Measurements from ENCODE around the gene PCYT1A. TPM values are rescaled to one million over a fixed set of nuclear protein-coding genes. Genes with fewer than 3 reads are reported as not detected.
A peak's percentile ranks its signal among the peaks of the same experiment; 100 is the strongest.
"Not testable (repeated sequence)": the region's sequence is repeated elsewhere in the genome, so short reads cannot be mapped to it uniquely, and the experiment has no call there.

PCYT1A gene
- total RNA-seq, 1 experiment from 2014 or later: 48.8 TPM

DNA sequence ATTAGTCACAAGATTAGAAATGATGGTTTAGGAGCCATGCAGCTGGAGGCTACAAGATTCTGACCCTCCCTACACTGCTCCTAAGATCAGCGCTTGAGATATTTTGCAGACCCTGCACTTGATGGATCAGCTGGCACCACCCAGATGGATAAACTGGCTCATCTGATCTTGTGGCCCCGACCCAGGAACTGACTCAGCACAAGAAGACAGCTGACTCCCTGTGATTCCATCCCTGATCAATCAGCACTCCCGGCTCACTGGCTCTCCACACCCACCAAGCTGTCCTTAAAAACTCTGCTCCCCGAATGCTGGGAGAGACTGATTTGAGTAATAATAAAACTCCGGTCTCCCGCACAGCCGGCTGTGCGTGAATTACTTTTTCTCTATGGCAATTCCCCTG lies 15.4 kb upstream of the PCYT1A start:
- H4K20me1 ChIP-seq (ENCODE audit: insufficient read depth, low read depth, low read length); H3K9ac ChIP-seq (ENCODE audit: low read length); H2AFZ ChIP-seq (ENCODE audit: low read length); DNase-seq; H3K27me3 ChIP-seq (ENCODE audit: low read length); H3K36me3 ChIP-seq (ENCODE audit: insufficient read depth, low read length); H3K79me2 ChIP-seq (ENCODE audit: low read length); H3K4me1 ChIP-seq (ENCODE audit: low read length); H3K9me2 ChIP-seq (replicated peaks; ENCODE audit: insufficient read depth, low read length); H3K9me3 ChIP-seq (ENCODE audit: low read length); H3K4me3 ChIP-seq (ENCODE audit: low read length); H3K27ac ChIP-seq (ENCODE audit: low read length); H3K4me2 ChIP-seq (ENCODE audit: low read depth, low read length, poor library complexity, severe bottlenecking): not testable (repeated sequence)

DNA sequence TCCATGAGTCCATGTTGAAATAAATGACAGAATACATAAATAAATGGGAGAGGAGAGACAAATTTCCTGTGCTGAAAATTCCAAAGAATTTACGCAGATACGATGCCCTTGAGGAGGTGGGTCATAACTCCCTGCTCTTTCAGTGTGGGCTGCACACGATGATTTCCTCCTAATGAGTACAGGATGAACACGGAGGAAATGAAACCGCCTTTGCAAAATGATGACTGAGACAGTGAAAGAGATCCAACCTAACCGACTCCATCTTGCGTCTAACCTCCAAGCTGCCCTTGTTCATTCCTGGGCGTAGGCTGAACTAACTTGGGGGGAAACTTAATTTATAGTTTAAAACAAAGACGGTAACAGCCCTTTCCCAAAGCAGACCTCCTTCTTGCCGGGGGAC lies 15.0 kb upstream of the PCYT1A start:
- not testable (repeated sequence) for H3K9ac ChIP-seq (ENCODE audit: low read length); H3K9me2 ChIP-seq (replicated peaks; ENCODE audit: insufficient read depth, low read length); DNase-seq; H3K79me2 ChIP-seq (ENCODE audit: low read length); H3K27me3 ChIP-seq (ENCODE audit: low read length); H3K4me1 ChIP-seq (ENCODE audit: low read length); H3K36me3 ChIP-seq (ENCODE audit: insufficient read depth, low read length); H2AFZ ChIP-seq (ENCODE audit: low read length); H3K4me3 ChIP-seq (ENCODE audit: low read length); H3K4me2 ChIP-seq (ENCODE audit: low read depth, low read length, poor library complexity, severe bottlenecking); H3K9me3 ChIP-seq (ENCODE audit: low read length); H3K27ac ChIP-seq (ENCODE audit: low read length); H4K20me1 ChIP-seq (ENCODE audit: insufficient read depth, low read depth, low read length)

- Histone ChIP-seq H3K9ac (ENCODE audit: low read length) (no peak overlapping the region), H3K9me2 (replicated peaks; ENCODE audit: insufficient read depth, low read length) (no peaks in the 10 kb centered on the region), H3K4me3 (ENCODE audit: low read length) (no peak overlapping the region), H3K4me1 (ENCODE audit: low read length) (peaks cover 5% of the 10 kb centered on the region), H3K36me3 (ENCODE audit: insufficient read depth, low read length) (no peaks in the 10 kb centered on the region; the same call in 1 of the 2 replicates), H2AFZ (ENCODE audit: low read length) (no peak overlapping the region), H3K27ac (ENCODE audit: low read length) (no peak overlapping the region), H3K27me3 (ENCODE audit: low read length) (no peaks in the 10 kb centered on the region), H3K4me2 (ENCODE audit: low read depth, low read length, poor library complexity, severe bottlenecking) (no peak overlapping the region), H3K79me2 (ENCODE audit: low read length) (no peaks in the 10 kb centered on the region), H4K20me1 (ENCODE audit: insufficient read depth, low read depth, low read length) (no peaks in the 10 kb centered on the region), H3K9me3 (ENCODE audit: low read length) (no peaks in the 10 kb centered on the region)
- DNase-seq: no peak
Observed at GRCh38 chr3:196298521-196298920, 11.0 kb upstream of the PCYT1A start.

DNA sequence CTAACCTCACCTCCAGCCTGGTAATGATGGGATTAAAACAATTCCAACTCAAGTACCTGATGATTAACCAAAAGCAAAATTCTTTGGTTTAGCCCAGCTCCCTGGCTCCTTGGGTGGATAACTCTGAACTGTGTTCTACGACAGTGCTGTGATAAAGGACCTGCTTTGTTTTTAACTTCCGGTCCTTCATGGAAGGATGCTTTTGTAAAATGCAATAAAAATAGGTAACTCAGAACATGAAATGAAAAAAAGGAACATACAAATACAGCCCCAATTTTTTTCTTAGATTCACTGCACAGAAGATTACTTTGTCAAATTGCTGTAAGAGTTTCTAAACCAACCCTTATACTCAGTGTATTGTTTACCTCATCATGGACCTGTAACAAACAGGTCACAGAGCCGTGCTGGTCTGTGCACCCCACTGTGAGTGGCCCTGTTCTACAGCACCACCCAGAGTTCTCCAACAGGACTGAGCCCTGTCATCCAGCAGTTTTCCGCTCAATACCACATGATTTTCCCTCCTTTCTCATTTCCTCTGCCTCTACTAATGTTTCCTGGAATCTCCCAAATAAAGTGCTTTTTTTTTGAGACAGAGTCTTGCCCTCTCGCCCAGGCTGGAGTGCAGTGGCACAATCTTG lies 4.9 kb upstream of the PCYT1A start:
- Histone ChIP-seq H3K27ac (ENCODE audit: low read length) (peak overlapping the region; percentile 63), H2AFZ (ENCODE audit: low read length) (peak overlapping the region; percentile 84), H3K4me2 (ENCODE audit: low read depth, low read length, poor library complexity, severe bottlenecking) (peak overlapping the region; percentile 57), H3K36me3 (ENCODE audit: insufficient read depth, low read length) (no peaks in the 10 kb centered on the region), H3K4me3 (ENCODE audit: low read length) (peak overlapping the region; percentile 30), H3K9me3 (ENCODE audit: low read length) (no peaks in the 10 kb centered on the region), H3K79me2 (ENCODE audit: low read length) (peaks cover 13% of the 10 kb centered on the region), H3K4me1 (ENCODE audit: low read length) (peaks cover 30% of the 10 kb centered on the region), H3K27me3 (ENCODE audit: low read length) (no peaks in the 10 kb centered on the region), H4K20me1 (ENCODE audit: insufficient read depth, low read depth, low read length) (no peaks in the 10 kb centered on the region), H3K9ac (ENCODE audit: low read length) (peak overlapping the region; percentile 28), H3K9me2 (replicated peaks; ENCODE audit: insufficient read depth, low read length) (no peaks in the 10 kb centered on the region)
- peak; percentile 87 for DNase-seq

- peak overlapping the region; percentile 60 for H3K27ac ChIP-seq (ENCODE audit: low read length)
Observed at GRCh38 chr3:196288141-196288460, 575 bp upstream of the PCYT1A start.

DNA sequence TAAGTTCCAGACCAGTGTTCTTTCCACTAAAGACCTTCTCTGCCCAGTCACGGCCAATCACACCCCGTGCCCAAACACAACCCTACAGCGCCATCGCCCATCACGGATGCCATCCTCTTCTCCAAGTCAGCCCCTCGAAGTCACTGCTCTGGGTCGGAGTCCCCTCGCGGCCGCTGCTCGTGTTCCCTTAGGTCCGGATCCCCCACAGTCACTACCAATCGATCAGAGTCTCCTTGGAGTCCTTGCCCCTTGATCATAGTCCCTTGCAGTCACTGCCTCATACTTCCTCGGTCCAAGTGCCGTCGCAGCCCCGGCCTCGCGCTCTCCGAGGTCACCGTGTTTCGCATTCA lies 461 bp downstream of the PCYT1A start:
- peak overlapping the region; percentile 87 for H3K9ac ChIP-seq (ENCODE audit: low read length)
- peak overlapping the region; percentile 93 for H3K4me3 ChIP-seq (ENCODE audit: low read length)
- no peaks in the 10 kb centered on the region for H3K36me3 ChIP-seq (ENCODE audit: insufficient read depth, low read length)
- H3K9me3 ChIP-seq (ENCODE audit: low read length): no peaks in the 10 kb centered on the region
- peaks cover 65% of the 10 kb centered on the region for H3K79me2 ChIP-seq (ENCODE audit: low read length)
- H3K4me2 ChIP-seq (ENCODE audit: low read depth, low read length, poor library complexity, severe bottlenecking): peak overlapping the region; percentile 93
- peak overlapping the region; percentile 87 for H2AFZ ChIP-seq (ENCODE audit: low read length)
- peak; percentile 77 for DNase-seq
- H4K20me1 ChIP-seq (ENCODE audit: insufficient read depth, low read depth, low read length): no peaks in the 10 kb centered on the region
- no peaks in the 10 kb centered on the region for H3K27me3 ChIP-seq (ENCODE audit: low read length)
- peaks cover 51% of the 10 kb centered on the region for H3K4me1 ChIP-seq (ENCODE audit: low read length)
- no peaks in the 10 kb centered on the region for H3K9me2 ChIP-seq (replicated peaks; ENCODE audit: insufficient read depth, low read length)
- H3K27ac ChIP-seq (ENCODE audit: low read length): peak overlapping the region; percentile 60

More at GRCh38 chr3:196288141-196288460, 575 bp upstream of the PCYT1A start:
- no peaks in the 10 kb centered on the region for H3K36me3 ChIP-seq (ENCODE audit: insufficient read depth, low read length)
- peak overlapping the region; percentile 93 for H3K4me2 ChIP-seq (ENCODE audit: low read depth, low read length, poor library complexity, severe bottlenecking)
- peaks cover 55% of the 10 kb centered on the region for H3K79me2 ChIP-seq (ENCODE audit: low read length)
- peak overlapping the region; percentile 87 for H3K9ac ChIP-seq (ENCODE audit: low read length)
- peak; percentile 79 for DNase-seq
- no peaks in the 10 kb centered on the region for H4K20me1 ChIP-seq (ENCODE audit: insufficient read depth, low read depth, low read length)
- H3K9me2 ChIP-seq (replicated peaks; ENCODE audit: insufficient read depth, low read length): no peaks in the 10 kb centered on the region
- H3K9me3 ChIP-seq (ENCODE audit: low read length): no peaks in the 10 kb centered on the region
- H3K4me1 ChIP-seq (ENCODE audit: low read length): peaks cover 61% of the 10 kb centered on the region
- peak overlapping the region; percentile 93 for H3K4me3 ChIP-seq (ENCODE audit: low read length)
- H2AFZ ChIP-seq (ENCODE audit: low read length): peak overlapping the region; percentile 87
- no peaks in the 10 kb centered on the region for H3K27me3 ChIP-seq (ENCODE audit: low read length)

- H3K4me1 ChIP-seq (ENCODE audit: low read length): peaks cover 54% of the 10 kb centered on the region
- no peaks in the 10 kb centered on the region for H3K9me2 ChIP-seq (replicated peaks; ENCODE audit: insufficient read depth, low read length)
- H3K9ac ChIP-seq (ENCODE audit: low read length): peak overlapping the region; percentile 4; the same call in 1 of the 2 replicates
- H3K36me3 ChIP-seq (ENCODE audit: insufficient read depth, low read length): no peaks in the 10 kb centered on the region
- peak overlapping the region; percentile 61 for H3K27ac ChIP-seq (ENCODE audit: low read length)
- H4K20me1 ChIP-seq (ENCODE audit: insufficient read depth, low read depth, low read length): no peaks in the 10 kb centered on the region
- H3K4me2 ChIP-seq (ENCODE audit: low read depth, low read length, poor library complexity, severe bottlenecking): peak overlapping the region; percentile 93
- H3K4me3 ChIP-seq (ENCODE audit: low read length): peak overlapping the region; percentile 18
- H3K27me3 ChIP-seq (ENCODE audit: low read length): no peaks in the 10 kb centered on the region
- no peaks in the 10 kb centered on the region for H3K9me3 ChIP-seq (ENCODE audit: low read length)
- DNase-seq: peak; percentile 50
- no peak overlapping the region for H2AFZ ChIP-seq (ENCODE audit: low read length)
- peaks cover 89% of the 10 kb centered on the region for H3K79me2 ChIP-seq (ENCODE audit: low read length)
Observed at GRCh38 chr3:196284396-196284795, 3.1 kb downstream of the PCYT1A start.

GRCh38 chr3:196281962-196282361 lies 5.6 kb downstream of the PCYT1A start:
- Histone ChIP-seq H3K36me3 (ENCODE audit: insufficient read depth, low read length) (no peaks in the 10 kb centered on the region), H2AFZ (ENCODE audit: low read length) (no peak overlapping the region), H3K27me3 (ENCODE audit: low read length) (no peaks in the 10 kb centered on the region), H3K27ac (ENCODE audit: low read length) (no peak overlapping the region), H3K9me3 (ENCODE audit: low read length) (no peaks in the 10 kb centered on the region), H3K4me1 (ENCODE audit: low read length) (peaks cover 52% of the 10 kb centered on the region), H3K4me3 (ENCODE audit: low read length) (no peak overlapping the region), H3K4me2 (ENCODE audit: low read depth, low read length, poor library complexity, severe bottlenecking) (no peak overlapping the region), H3K79me2 (ENCODE audit: low read length) (peaks cover 95% of the 10 kb centered on the region), H4K20me1 (ENCODE audit: insufficient read depth, low read depth, low read length) (no peaks in the 10 kb centered on the region), H3K9ac (ENCODE audit: low read length) (no peak overlapping the region), H3K9me2 (replicated peaks; ENCODE audit: insufficient read depth, low read length) (no peaks in the 10 kb centered on the region)
- no peak for DNase-seq
